Skeletal muscle satellite cell (primary cell): ENCODE measurements around the gene HEATR1.
"Not testable (repeated sequence)": the region's sequence is repeated elsewhere in the genome, so short reads cannot be mapped to it uniquely, and the experiment has no call there.

Experiments used
- H3K27me3 ChIP-seq: 2 replicates; pipeline ENCODE4 v1.7.0; 2013; ENCODE audit warnings: low read length; ENCODE audit not compliant: control insufficient read depth, insufficient read depth
- H3K36me3 ChIP-seq: 2 replicates; pipeline ENCODE4 v1.7.0; 2013; ENCODE audit warnings: mild to moderate bottlenecking, control low read depth, low read length; ENCODE audit not compliant: insufficient read depth
- H3K4me1 ChIP-seq: 2 replicates; pipeline ENCODE4 v1.7.0; 2013; ENCODE audit warnings: low read length; ENCODE audit not compliant: control insufficient read depth, insufficient read depth
- H3K4me2 ChIP-seq: 2 replicates; pipeline ENCODE4 v1.7.0; 2013; ENCODE audit warnings: mild to moderate bottlenecking, low read length
- H3K4me3 ChIP-seq: 2 replicates; pipeline ENCODE4 v1.7.0; 2013; ENCODE audit warnings: low read length
- H3K9ac ChIP-seq: 2 replicates; pipeline ENCODE4 v1.7.0; 2013; ENCODE audit warnings: mild to moderate bottlenecking, low read depth, low read length, moderate library complexity
- H3K9me3 ChIP-seq: replicated peaks from 2 replicates; pipeline ENCODE4 v1.7.0; 2013; ENCODE audit warnings: mild to moderate bottlenecking, control low read depth, low read length

Gene HEATR1

DNA sequence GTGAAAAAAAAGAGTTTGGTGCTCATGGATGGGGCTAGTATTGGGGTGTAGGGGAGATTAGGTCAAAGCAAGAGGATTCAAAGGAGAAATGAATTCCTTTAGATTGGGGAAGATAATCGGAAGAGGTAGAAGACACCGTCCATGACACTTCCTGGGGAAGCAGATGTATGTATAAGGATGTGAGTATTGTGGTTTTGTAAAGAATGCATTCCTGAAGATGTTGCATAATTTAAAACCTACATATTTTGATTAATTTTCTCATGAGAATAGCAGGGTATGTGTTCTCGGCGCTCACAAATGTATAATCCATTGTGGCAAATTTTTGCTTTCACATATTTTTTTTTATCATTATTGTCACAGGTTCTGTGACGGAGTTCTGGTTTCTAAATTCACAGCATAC, 86.0 kb downstream of the HEATR1 start:
- Histone ChIP-seq H3K36me3 (no peaks in the 10 kb centered on the region), H3K4me1 (peaks cover 8% of the 10 kb centered on the region), H3K4me3 (no peak overlapping the region), H3K9ac (no peak overlapping the region), H3K9me3 (no peaks in the 10 kb centered on the region), H3K27me3 (no peaks in the 10 kb centered on the region), H3K4me2 (no peak overlapping the region)

DNA sequence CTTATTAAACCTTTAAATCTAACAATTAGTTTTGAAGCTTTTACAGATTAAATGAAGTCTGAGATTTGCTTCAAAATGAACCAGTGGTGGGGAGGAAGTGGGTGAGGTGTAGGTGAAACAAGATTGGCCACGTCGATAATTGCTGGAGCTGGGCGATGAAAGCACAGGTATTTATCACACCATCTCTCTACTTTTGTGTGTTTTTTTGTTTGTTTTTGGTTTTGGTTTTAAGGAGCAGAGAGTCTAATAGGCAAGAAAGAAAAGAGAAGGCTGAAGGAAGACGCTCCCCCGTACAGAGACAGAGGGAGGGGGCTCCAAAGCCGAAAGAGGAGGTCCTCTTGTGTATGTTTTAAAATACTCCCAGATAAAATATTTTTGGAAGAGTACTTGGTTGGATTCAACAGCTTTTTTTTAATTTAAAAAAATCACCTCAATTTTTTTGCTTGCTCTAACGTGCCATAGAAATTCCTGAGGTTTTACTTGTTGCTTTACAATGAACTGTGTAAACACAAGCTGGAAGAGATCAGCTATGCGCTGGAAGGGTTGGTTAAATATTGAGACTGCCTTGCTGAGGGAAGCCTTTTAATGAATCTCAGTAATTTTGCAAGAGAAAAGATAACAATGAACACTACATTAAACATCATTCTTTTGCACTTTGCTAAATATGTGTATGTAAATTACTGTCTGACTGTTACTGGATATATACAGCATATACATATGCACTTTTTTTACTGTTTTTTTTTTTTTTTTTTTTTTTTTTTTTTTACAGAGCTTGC, 87.2 kb downstream of the HEATR1 start:
- H3K4me2 ChIP-seq, result no peak overlapping the region
- H3K4me3 ChIP-seq, result no peak overlapping the region
- no peaks in the 10 kb centered on the region for H3K9me3 ChIP-seq
- H3K9ac ChIP-seq, result no peak overlapping the region
- no peaks in the 10 kb centered on the region for H3K27me3 ChIP-seq
- H3K4me1 ChIP-seq, result peaks cover 4% of the 10 kb centered on the region
- H3K36me3 ChIP-seq, result no peaks in the 10 kb centered on the region

DNA sequence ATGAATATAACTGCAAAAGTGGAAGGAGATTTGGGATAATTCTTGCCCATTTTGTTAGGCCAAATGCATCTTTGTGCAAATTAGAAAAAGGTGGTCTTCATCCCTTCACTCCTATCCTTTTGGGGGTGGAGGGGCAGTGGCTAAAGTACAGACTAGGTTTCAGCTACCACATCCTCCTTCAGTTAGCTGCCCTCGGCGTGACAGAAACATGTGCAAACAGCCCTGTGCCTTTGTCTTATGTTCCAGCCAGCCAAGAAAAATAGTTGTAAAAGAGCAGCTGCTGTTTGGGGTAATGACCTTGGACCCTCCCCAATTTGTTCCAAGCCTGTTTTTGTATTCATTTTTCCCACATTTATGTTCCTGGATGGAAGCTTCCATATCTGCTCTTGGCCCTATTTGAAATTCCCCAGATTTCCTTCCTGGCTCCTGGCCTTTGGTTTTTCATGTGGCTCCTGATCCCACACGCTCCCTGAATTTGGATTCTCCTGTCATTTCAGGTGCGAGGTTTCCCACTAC, 88.8 kb downstream of the HEATR1 start:
- H3K9ac ChIP-seq, result no peak overlapping the region
- no peak overlapping the region for H3K4me3 ChIP-seq
- no peaks in the 10 kb centered on the region for H3K9me3 ChIP-seq
- H3K27me3 ChIP-seq, result no peaks in the 10 kb centered on the region
- no peak overlapping the region for H3K4me2 ChIP-seq
- peaks cover 4% of the 10 kb centered on the region for H3K4me1 ChIP-seq
- H3K36me3 ChIP-seq, result no peaks in the 10 kb centered on the region

DNA sequence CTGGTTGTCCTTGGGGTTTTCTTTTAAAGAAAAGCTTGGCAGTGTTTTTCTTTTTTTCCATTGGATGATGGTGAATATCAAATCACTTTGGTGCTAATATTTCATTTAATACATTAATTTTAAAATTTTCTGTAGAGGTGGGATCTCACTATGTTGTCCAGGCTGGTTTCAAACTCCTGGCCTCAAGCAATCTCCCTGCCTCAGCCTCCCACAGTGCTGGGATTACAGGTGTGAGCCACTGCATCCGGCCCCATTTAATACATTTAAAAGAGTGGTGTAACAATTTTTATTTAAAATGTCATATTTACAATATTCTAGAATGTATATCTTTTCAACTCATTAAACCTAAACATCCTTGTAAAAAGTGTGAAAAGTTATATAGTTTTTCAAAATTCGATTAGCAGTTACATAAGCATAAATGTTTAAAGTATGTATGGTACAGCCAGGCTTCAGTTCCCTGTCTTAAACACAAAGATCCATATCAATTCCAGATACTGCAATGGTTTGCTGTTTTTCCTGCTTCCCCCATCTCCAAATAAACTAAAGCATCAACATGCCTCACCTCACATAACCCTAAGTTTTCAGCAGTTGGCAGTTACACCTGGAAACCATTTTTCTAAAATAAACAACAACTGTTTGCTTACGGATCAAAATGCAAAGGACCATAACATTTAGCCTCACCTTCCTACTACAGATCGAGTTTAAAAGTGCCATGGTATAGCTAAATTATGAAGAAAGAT, 89.4 kb downstream of the HEATR1 start:
- H3K36me3 ChIP-seq, result no peaks in the 10 kb centered on the region
- no peaks in the 10 kb centered on the region for H3K9me3 ChIP-seq
- no peak overlapping the region for H3K9ac ChIP-seq
- H3K4me3 ChIP-seq, result no peak overlapping the region
- no peak overlapping the region for H3K4me2 ChIP-seq
- no peaks in the 10 kb centered on the region for H3K27me3 ChIP-seq
- peaks cover 4% of the 10 kb centered on the region for H3K4me1 ChIP-seq

DNA sequence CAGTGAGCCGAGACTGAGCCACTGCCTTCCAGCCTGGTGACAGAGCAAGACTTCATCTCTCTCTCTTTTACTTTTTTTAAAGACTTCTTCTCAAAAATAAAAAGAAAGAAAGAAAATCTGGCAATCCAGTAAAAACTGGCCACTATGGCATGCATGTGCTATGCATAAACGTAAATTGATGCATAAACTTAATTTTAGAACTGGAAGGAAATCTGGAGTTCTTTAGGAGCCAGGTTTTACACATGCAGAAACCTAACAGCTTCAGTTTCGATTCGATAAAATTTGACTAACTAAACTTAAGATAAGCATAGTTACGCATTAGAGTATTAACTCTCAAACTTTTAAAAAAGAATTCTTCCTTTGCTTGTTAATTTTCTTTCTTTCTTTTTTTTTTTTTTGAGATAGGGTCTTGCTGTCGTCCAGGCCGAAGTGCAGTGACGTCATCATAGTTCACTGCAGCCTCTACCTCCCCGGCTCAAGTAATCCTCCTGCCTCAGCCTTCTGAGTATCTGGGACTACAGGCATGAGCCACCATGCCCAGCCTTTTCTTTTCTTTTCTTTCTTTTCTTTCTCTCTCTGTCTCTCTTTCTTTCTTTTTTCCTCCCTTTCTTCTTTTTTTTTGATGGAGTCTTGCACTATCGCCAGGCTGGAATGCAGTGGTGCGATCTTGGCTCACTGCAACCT, 92.4 kb downstream of the HEATR1 start:
- peaks cover 5% of the 10 kb centered on the region for H3K4me1 ChIP-seq
- no peaks in the 10 kb centered on the region for H3K9me3 ChIP-seq
- no peaks in the 10 kb centered on the region for H3K36me3 ChIP-seq
- no peaks in the 10 kb centered on the region for H3K27me3 ChIP-seq
- H3K9ac ChIP-seq, result no peak overlapping the region
- no peak overlapping the region for H3K4me2 ChIP-seq
- H3K4me3 ChIP-seq, result no peak overlapping the region

DNA sequence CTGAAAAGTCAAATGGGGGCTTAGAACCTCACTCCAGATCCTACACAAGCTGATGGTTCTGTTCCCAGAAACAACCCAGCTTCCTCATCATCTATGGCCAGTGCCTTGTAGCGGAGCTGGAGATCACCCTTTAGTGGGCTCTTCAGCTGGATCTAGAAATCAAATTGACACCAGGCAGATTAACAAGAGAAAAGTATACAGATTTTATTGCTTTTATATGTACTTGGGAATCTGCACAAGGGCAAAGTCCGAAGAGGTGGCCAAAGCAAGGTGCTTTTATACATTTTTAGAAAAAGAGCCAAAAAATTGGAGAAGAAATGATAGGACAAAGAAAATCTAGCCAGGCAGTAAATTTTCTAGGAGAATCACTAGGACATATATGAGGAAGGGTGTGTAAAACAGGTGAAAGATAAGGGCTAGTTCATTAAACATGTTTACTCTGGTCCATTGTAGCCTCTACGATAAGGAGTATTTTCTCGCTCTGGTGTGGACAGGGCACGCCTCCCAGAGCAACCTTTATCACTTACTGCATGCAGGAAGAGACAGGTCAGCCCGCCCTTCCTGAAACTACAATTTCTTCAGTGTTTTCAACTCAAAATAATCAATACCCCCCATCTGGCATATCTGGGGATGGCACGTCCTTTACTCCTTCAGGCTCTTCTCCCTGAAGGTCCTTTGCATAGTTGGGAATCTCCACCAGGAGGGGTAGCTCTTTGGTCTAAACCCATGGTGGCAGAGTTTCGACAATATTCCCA, 94.5 kb downstream of the HEATR1 start:
- peaks cover 2% of the 10 kb centered on the region for H3K4me1 ChIP-seq
- H3K9me3 ChIP-seq, result no peaks in the 10 kb centered on the region
- no peak overlapping the region for H3K4me3 ChIP-seq
- no peaks in the 10 kb centered on the region for H3K36me3 ChIP-seq
- no peak overlapping the region for H3K4me2 ChIP-seq
- H3K9ac ChIP-seq, result no peak overlapping the region
- no peaks in the 10 kb centered on the region for H3K27me3 ChIP-seq

DNA sequence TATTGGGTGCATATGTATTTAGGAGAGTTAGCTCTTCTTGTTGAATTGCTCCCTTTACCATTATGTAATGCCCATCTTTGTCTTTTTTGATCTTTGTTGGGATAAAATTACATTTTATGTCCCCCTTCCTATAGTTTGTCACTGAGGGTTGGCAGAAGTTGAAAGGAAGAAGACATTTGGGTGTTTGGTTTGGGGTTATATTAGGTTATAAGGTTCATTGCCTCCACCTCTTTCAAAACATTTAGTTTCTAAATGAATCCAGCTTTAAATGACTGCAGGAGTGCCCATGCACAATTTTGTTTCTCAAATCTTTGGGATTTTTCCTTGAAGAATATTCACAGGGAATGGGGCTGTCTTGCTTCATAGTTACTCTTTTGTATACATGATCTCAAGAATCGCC, 95.1 kb downstream of the HEATR1 start:
- H3K27me3 ChIP-seq, result no peaks in the 10 kb centered on the region
- no peaks in the 10 kb centered on the region for H3K36me3 ChIP-seq
- no peak overlapping the region for H3K4me2 ChIP-seq
- no peak overlapping the region for H3K9ac ChIP-seq
- H3K4me1 ChIP-seq, result peaks cover 2% of the 10 kb centered on the region
- no peaks in the 10 kb centered on the region for H3K9me3 ChIP-seq
- no peak overlapping the region for H3K4me3 ChIP-seq

DNA sequence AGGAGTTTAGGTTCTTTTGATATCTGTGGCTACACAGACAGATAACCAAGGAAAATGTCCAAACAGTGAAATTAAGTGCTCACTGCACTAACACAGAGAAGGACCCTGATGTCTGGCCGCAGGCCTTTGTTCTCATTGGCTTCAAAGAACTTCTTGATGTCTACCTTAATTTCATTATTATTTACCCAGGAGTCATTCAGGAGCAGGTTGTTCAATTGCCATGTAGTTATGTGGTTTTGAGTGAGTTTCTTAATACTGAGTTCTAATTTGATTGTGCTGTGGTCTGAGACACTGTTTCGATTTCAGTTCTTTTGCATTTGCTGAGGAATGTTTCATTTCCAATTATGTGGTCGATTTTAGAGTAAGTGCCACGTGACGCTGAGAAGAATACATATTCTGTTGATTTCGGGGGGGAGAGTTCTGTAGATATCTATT, 95.7 kb downstream of the HEATR1 start:
- Histone ChIP-seq H3K4me2 (no peak overlapping the region), H3K27me3 (no peaks in the 10 kb centered on the region), H3K36me3 (no peaks in the 10 kb centered on the region), H3K9ac (no peak overlapping the region), H3K9me3 (no peaks in the 10 kb centered on the region), H3K4me1 (peaks cover 2% of the 10 kb centered on the region), H3K4me3 (no peak overlapping the region)

DNA sequence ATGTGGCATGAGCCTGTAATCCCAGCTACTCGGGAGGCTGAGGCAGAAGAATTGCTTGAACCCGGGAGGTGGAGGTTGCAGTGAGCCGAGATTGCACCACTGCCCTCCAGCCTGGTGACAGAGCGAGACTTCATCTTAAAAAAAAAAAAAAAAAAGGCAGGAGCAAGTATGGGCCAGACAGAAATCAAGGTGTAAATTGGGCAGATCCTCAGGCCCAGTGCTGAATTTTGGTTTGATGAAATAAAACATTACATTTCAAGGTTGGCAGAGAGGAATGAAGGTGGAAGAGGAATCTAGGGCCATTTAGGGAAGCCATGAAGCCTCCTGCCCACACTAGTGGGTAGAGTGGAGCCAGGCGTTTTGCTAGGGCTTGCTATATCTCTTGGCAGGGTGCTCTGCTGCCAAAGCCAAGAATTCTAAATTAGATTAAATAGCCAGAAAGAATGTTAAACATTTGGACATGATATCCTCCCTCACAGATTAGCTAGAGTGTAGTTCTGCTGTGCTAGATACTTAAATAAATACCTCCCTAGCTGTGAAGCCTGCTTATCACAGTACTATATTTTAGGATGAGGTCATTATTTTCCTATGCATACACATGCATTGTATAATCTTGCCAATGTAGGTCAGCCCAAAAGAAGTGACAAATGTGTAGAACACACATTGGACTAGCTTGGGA, 97.2 kb downstream of the HEATR1 start:
- H3K9ac ChIP-seq, result no peak overlapping the region

DNA sequence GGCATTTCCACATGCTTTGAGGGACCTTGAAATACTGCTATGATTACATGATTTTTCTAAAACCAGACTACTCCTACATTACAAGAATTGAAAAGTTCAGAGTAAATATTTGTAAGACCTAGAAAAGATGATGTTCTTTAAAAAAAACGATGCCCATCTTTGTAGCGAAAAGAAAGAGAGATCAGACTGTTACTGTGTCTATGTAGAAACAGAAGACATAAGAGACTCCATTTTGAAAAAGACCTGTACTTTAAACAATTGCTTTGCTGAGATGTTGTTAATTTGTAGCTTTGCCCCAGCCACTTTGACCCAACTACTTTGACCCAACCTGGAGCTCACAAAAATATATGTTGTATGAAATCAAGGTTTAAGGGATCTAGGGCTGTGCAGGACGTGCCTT, 100.0 kb downstream of the HEATR1 start:
- H3K27me3 ChIP-seq, H3K4me2 ChIP-seq, H3K36me3 ChIP-seq, H3K9me3 ChIP-seq, H3K9ac ChIP-seq, H3K4me3 ChIP-seq: not testable (repeated sequence)
- H3K4me1 ChIP-seq, result peaks cover 12% of the 10 kb centered on the region

More for the DNA sequence above, 97.2 kb downstream of the HEATR1 start:
- Histone ChIP-seq H3K4me2 (peak overlapping the region; percentile 29), H3K36me3 (no peaks in the 10 kb centered on the region), H3K4me1 (peaks cover 12% of the 10 kb centered on the region), H3K9me3 (no peaks in the 10 kb centered on the region), H3K4me3 (no peak overlapping the region), H3K27me3 (no peaks in the 10 kb centered on the region)
